Mucosa of descending colon (tissue), 3 donors: ENCODE measurements around the gene IPO13. TPM values are rescaled to one million over a fixed set of nuclear protein-coding genes. Genes with fewer than 3 reads are reported as not detected.

Experiments used
- ATAC-seq: fragments of 200-7000 bp; cut with Tn5 transposase; one replicate; pipeline ENCODE4 v1.9.1; 2020; ENCODE audit warnings: mild to moderate bottlenecking, moderate library complexity
- DNase-seq, 3 donors: peaks; one replicate each; pipeline ENCODE4 v3.0.0-alpha.2; 2020
- H3K36me3 ChIP-seq: fragments of 200-600 bp; one replicate; pipeline ENCODE4 v1.8.0; 2021; ENCODE audit warnings: low read depth, mild to moderate bottlenecking
- H3K4me1 ChIP-seq: fragments of 200-600 bp; one replicate; pipeline ENCODE4 v1.8.0; 2021; ENCODE audit warnings: low read depth, mild to moderate bottlenecking
- H3K4me3 ChIP-seq: fragments of 200-600 bp; one replicate; pipeline ENCODE4 v1.8.0; 2021; ENCODE audit warnings: mild to moderate bottlenecking
- H3K9me3 ChIP-seq: fragments of 200-600 bp; one replicate; pipeline ENCODE4 v1.8.0; 2021; ENCODE audit warnings: mild to moderate bottlenecking
- intact Hi-C, 2 donors: fragments of 100-400 bp; cut with DNase I in 1 of 2; cut with micrococcal nuclease in 1 of 2; formaldehyde crosslinking; loops; one replicate each; pipeline versions ENCODE4 v1.11.0 to v1.11.1; 2022; cut with DNase I, micrococcal nuclease
- long read RNA-seq, 2 donors: library from polyadenylated mRNA; unstranded; transcript quantifications; one replicate each; pipeline ENCODE4 v2.0.0, GENCODE V29; 2019 to 2021
- total RNA-seq, 3 donors: library from RNA; stranded (reverse); fragmentation: NEBNext Ultra II Directional in 2 of 3; extraction: Animal tissue kit (Norgen Biotek cat#: 25700) in 2 of 3; gene quantifications; one replicate each; pipeline versions ENCODE4 v1.2.1 to v1.2.4, GENCODE V29; 2021 to 2023
- TF ChIP-seq, protein P1 (sequence below): fragments of 200-600 bp; IDR thresholded peaks from one replicate; pipeline ENCODE4 v1.8.0; 2022; ENCODE audit warnings: antibody characterized with exemption, mild to moderate bottlenecking
- donor health status: DM: no; HTN: no; CAD: no; lungs with moderate emphysema.
- donor health status: DM: no; HTN: no; CAD: no.
- donor health status: DM: no; HTN: yes; CAD: no.

The IPO13 gene, protein sequence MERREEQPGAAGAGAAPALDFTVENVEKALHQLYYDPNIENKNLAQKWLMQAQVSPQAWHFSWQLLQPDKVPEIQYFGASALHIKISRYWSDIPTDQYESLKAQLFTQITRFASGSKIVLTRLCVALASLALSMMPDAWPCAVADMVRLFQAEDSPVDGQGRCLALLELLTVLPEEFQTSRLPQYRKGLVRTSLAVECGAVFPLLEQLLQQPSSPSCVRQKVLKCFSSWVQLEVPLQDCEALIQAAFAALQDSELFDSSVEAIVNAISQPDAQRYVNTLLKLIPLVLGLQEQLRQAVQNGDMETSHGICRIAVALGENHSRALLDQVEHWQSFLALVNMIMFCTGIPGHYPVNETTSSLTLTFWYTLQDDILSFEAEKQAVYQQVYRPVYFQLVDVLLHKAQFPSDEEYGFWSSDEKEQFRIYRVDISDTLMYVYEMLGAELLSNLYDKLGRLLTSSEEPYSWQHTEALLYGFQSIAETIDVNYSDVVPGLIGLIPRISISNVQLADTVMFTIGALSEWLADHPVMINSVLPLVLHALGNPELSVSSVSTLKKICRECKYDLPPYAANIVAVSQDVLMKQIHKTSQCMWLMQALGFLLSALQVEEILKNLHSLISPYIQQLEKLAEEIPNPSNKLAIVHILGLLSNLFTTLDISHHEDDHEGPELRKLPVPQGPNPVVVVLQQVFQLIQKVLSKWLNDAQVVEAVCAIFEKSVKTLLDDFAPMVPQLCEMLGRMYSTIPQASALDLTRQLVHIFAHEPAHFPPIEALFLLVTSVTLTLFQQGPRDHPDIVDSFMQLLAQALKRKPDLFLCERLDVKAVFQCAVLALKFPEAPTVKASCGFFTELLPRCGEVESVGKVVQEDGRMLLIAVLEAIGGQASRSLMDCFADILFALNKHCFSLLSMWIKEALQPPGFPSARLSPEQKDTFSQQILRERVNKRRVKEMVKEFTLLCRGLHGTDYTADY
- 10 to 100 TPM; 21.5 to 32.6 (median 22.3) TPM for total RNA-seq
- long read RNA-seq, donor 1, transcript IPO13-202 (20 exons, 3,894 nt), result major isoform, 7 of 33 reads
- long read RNA-seq, donor 1, partial matches to known transcripts, result 17 of 33 reads
- long read RNA-seq, donor 1, other reads (novel, unspliced or antisense), result 9 of 33 reads
- long read RNA-seq, donor 2, partial matches to known transcripts, result 3 of 7 reads
- long read RNA-seq, donor 2, other reads (novel, unspliced or antisense), result 2 of 7 reads

DNA sequence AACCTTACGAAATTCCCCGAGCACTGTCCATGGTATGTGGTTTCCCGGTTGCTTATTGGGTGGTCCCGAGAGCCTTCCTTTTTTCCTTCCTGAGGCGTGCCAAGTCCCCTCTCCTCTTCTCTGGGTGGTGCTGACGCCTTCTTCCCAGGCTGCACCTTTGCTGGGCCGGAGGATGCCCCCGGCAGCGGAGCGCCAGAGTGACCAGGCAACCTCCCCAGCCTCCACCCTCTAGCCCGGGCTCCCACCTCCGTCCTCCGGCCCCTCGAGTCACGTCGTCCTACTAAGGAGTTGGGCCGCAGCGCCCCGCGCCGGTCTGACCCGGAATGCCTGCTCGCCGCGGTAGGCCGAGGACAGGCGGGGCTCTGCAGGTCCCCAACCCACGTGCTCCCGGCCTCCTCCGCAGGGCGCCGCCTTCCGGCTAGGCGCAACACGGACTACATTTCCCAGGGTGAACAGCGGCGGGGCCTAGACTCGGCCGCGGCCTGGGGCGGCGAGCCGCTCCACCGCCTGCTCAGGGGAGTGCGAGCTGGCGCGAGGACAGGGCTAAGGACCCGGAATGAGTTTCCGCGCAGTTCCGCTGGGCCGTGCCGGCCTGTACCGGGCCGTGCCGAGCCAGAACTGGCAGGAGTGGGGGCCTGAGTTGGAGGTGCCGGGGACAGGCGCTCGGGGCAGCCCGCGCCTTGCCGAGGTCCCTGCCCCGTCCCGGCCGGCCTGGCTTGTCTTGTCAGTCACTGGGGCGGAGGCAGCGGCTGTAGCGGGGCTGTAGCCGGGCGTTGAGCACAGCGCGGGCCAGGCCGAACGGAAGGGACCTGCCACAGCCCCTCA is at the start of gene IPO13:
TSS of gene IPO13 (plus strand) at position 715 of the 825 bp plus-strand sequence. CDS start 651 bp downstream, outside the sequence.
- TF ChIP-seq, protein P1, sequence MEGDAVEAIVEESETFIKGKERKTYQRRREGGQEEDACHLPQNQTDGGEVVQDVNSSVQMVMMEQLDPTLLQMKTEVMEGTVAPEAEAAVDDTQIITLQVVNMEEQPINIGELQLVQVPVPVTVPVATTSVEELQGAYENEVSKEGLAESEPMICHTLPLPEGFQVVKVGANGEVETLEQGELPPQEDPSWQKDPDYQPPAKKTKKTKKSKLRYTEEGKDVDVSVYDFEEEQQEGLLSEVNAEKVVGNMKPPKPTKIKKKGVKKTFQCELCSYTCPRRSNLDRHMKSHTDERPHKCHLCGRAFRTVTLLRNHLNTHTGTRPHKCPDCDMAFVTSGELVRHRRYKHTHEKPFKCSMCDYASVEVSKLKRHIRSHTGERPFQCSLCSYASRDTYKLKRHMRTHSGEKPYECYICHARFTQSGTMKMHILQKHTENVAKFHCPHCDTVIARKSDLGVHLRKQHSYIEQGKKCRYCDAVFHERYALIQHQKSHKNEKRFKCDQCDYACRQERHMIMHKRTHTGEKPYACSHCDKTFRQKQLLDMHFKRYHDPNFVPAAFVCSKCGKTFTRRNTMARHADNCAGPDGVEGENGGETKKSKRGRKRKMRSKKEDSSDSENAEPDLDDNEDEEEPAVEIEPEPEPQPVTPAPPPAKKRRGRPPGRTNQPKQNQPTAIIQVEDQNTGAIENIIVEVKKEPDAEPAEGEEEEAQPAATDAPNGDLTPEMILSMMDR, result peak; percentile 82
- Histone ChIP-seq H3K4me1 (peaks cover 24% of the 10 kb centered on the region), H3K9me3 (no peaks in the 10 kb centered on the region), H3K4me3 (peak within 1 kb of the TSS; percentile 36), H3K36me3 (peaks cover 5% of the 10 kb centered on the region)
- DNase-seq (peak; percentile 97 to 99 (median 97)), ATAC-seq (peak; percentile 98)
- intact Hi-C loops, result no loop called here

DNA sequence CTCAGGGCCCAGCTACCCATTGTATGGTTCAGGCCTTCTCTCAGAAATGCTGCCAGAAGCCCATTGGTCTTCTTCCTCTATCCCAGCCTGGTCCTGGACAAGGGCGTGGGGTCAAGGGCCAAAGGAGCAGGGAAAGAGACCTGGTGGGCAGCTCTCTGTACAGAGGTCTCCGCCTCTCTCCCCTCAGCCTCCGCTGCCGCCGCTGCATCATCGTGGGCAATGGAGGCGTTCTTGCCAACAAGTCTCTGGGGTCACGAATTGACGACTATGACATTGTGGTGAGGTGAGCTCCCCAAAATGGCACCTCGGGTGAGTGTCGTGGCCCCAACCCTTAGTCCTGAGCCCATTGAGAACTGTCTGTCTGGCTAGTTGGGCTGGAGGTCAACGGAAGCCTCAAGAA is 47.8 kb upstream of the IPO13 start:
- intact Hi-C loops, result no loop called here
- H3K4me1 ChIP-seq, result no peaks in the 10 kb centered on the region
- no peak for ATAC-seq
- no peaks in the 10 kb centered on the region for H3K36me3 ChIP-seq
- TF ChIP-seq, protein P1, result no peak
- no peak for DNase-seq
- no peaks in the 10 kb centered on the region for H3K9me3 ChIP-seq
- H3K4me3 ChIP-seq, result no peak overlapping the region

DNA sequence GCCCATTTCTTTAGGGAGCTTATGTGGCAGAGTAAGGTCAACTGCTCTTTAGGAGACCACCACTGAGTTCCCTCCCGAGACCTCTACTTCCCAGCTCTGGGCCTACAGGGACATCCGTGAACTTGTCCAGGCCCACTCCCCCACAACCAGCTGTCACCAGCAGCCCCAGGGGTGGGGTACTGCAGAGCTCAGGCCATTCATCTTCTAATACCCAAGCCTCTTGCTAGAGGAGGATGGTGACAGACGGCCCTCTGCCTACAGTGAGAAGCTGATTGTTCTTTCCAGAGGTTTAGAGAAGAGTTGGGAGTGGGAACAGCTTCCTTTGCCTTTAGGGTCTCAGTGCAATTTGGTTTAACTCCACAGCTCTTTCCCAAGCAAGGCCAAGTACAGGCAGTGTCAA is 46.4 kb upstream of the IPO13 start:
- Histone ChIP-seq H3K4me1 (no peaks in the 10 kb centered on the region), H3K4me3 (no peak overlapping the region), H3K9me3 (no peaks in the 10 kb centered on the region), H3K36me3 (no peaks in the 10 kb centered on the region)
- DNase-seq, result no peak
- intact Hi-C loops, result no loop called here
- no peak for ATAC-seq
- TF ChIP-seq, protein P1, result no peak

DNA sequence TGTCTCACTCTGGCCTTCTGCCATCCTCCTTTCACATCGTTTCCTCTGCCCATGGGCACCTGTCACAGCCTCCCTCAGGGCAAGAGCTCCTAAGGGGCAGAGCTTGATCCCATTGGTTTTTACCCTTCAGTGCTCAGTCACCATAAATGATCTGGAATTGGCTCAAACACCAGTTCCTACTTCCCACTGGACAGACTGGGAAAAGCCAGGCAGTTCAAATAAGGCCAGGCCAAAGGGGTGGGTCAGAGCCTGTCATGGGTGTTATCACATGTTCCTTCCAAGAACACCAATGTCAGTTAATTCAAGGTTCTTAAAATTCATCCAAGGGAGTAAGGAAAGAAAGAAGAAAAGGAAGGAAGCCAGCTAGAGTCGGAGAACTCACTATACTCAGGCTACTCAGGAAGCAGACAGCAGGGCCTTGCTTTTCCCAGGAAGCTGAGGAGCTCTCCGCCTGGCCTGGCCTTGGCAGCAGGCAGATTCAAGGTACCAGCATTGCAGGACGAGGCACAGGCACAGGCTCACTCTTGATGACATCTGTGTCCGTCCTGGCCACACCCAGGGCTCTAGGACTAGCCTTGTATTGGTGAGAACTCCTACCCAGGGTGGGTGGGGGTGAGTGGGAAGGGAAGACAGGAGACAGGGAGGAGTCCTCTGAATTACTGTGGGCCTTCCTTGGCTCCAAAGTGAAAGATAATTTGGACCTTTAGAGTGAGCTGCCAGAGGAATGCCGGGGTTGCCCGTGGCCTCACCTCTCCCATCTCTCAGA is 45.4 kb upstream of the IPO13 start:
- intact Hi-C loops, result no loop called here
- ATAC-seq, result peak; percentile 20
- Histone ChIP-seq H3K4me1 (no peaks in the 10 kb centered on the region), H3K36me3 (no peaks in the 10 kb centered on the region), H3K4me3 (no peak overlapping the region), H3K9me3 (no peaks in the 10 kb centered on the region)
- TF ChIP-seq, protein P1, result no peak
- no peak for DNase-seq
